GM12878 (cell line): ENCODE measurements around the gene SASH1. TPM values are rescaled to one million over a fixed set of nuclear protein-coding genes. Genes with fewer than 3 reads are reported as not detected.

Experiments
- ATAC-seq: fragments of 200-7000 bp; cut with Tn5 transposase; 3 replicates; pipeline ENCODE4 v1.9.1; 2020; ENCODE audit warnings: mild to moderate bottlenecking, moderate library complexity
- BruUV-seq: library from RNA; stranded (reverse); fragments of 400-500 nt; replicated peaks from 2 replicates; lab custom pipeline; 2021; lab: Mats Ljungman, UMichigan
- CTCF ChIA-PET: fragments of 300-600 bp; sonication (Branson Sonifier 250); formaldehyde crosslinking; extraction: SDS; loops from one replicate; lab custom pipeline; 2021; ENCODE audit warnings: inconsistent platforms; lab: Yijun Ruan, JAX
- POLR2A ChIA-PET: fragments of 350-600 bp; formaldehyde crosslinking; extraction: SDS; loops from one replicate; lab custom pipeline; 2021; ENCODE audit warnings: inconsistent platforms; lab: Charles Lee
- RAD21 ChIA-PET: fragments of 300-600 bp; sonication (Branson Sonifier 250); formaldehyde crosslinking; loops from one replicate; lab custom pipeline; 2023; ENCODE audit warnings: antibody characterized with exemption; ENCODE audit not compliant: unreplicated experiment; lab: Charles Lee
- SMC1A ChIA-PET: fragments of 300-600 bp; sonication (Branson Sonifier 250); formaldehyde crosslinking; loops from one replicate; lab custom pipeline; 2023; ENCODE audit not compliant: unreplicated experiment, uncharacterized antibody; lab: Charles Lee
- DNase-seq: peaks from one replicate; pipeline ENCODE4 v3.0.0-alpha.2; 2011; ENCODE audit warnings: low read depth, low spot score
- FAIRE-seq: peaks from 3 replicates; lab custom pipeline; 2011; peaks lifted over from hg19 to GRCh38; lab: Jason Lieb, UNC
- H2AFZ ChIP-seq: 2 replicates; pipeline ENCODE4 v1.6.0; 2011; ENCODE audit warnings: low read depth, low read length, control low read depth; ENCODE audit not compliant: control insufficient read depth
- H3K27ac ChIP-seq: 2 replicates; pipeline ENCODE4 v1.5.1; 2011; ENCODE audit warnings: control low read depth; ENCODE audit not compliant: control insufficient read depth, insufficient read depth
- H3K27me3 ChIP-seq, 2 experiments: replicated peaks in 1 of 2; 2 replicates each; pipeline versions ENCODE4 v1.6.0 to v1.6.1; 2011; ENCODE audit warnings: low read length in 1 of 2; ENCODE audit not compliant: control insufficient read depth in 2 of 2, insufficient read depth in 2 of 2
- H3K36me3 ChIP-seq, 2 experiments: 2 replicates each; pipeline ENCODE4 v1.5.1; 2011; ENCODE audit warnings: low read length in 1 of 2; ENCODE audit not compliant: control insufficient read depth in 2 of 2, insufficient read depth in 2 of 2
- H3K4me1 ChIP-seq: 2 replicates; pipeline ENCODE4 v1.6.1; 2011; ENCODE audit warnings: mild to moderate bottlenecking, low read length, moderate library complexity, mixed read lengths; ENCODE audit not compliant: control insufficient read depth, insufficient read depth
- H3K4me2 ChIP-seq: 2 replicates; pipeline ENCODE4 v1.6.0; 2011; ENCODE audit warnings: control low read depth; ENCODE audit not compliant: control insufficient read depth, insufficient read depth
- H3K4me3 ChIP-seq: fragments of 200-600 bp; sonication (generic); 2 replicates; pipeline ENCODE4 v1.5.1; 2016
- H3K79me2 ChIP-seq: 2 replicates; pipeline ENCODE4 v1.6.0; 2011; ENCODE audit warnings: low read length; ENCODE audit not compliant: control insufficient read depth, insufficient read depth
- H3K9ac ChIP-seq: 2 replicates; pipeline ENCODE4 v1.8.0; 2011; ENCODE audit warnings: low read length, control low read depth, mixed read lengths; ENCODE audit not compliant: control insufficient read depth, insufficient read depth
- H3K9me3 ChIP-seq: replicated peaks from 3 replicates; pipeline ENCODE4 v1.5.1; 2011; ENCODE audit warnings: mild to moderate bottlenecking, low read length; ENCODE audit not compliant: control insufficient read depth, insufficient read depth
- H4K20me1 ChIP-seq: 2 replicates; pipeline ENCODE4 v1.6.0; 2011; ENCODE audit not compliant: control insufficient read depth, insufficient read depth
- BRCA1 ChIP-seq: IDR thresholded peaks from 2 replicates; pipeline ENCODE4 v1.6.1; 2011; ENCODE audit warnings: low read depth, low read length, improper control_type of control experiment
- FOS ChIP-seq: IDR thresholded peaks from 3 replicates; pipeline ENCODE4 v1.6.1; 2011; ENCODE audit warnings: borderline replicate concordance; ENCODE audit not compliant: insufficient read length; ENCODE audit errors: extremely low read depth
- KAT2A ChIP-seq: conservative IDR thresholded peaks from 2 replicates; pipeline ENCODE4 v1.6.1; 2011; ENCODE audit warnings: low read depth, low read length; ENCODE audit not compliant: control insufficient read depth
- KLF5 ChIP-seq: fragments of 450-650 bp; IDR thresholded peaks from 2 replicates; pipeline ENCODE4 v1.6.1; 2014; ENCODE audit warnings: mild to moderate bottlenecking; ENCODE audit not compliant: partially characterized antibody
- LARP7 ChIP-seq: fragments of 450-650 bp; IDR thresholded peaks from 2 replicates; pipeline ENCODE4 v1.6.1; 2017; ENCODE audit warnings: mild to moderate bottlenecking
- MEF2A ChIP-seq: IDR thresholded peaks from 2 replicates; pipeline ENCODE4 v1.6.1; 2011; ENCODE audit warnings: low read depth, mild to moderate bottlenecking, low read length, moderate library complexity; ENCODE audit not compliant: insufficient read depth
- MXI1 ChIP-seq: fragments of 150-350 bp; IDR thresholded peaks from 2 replicates; pipeline ENCODE4 v1.6.1; 2011; ENCODE audit warnings: low read depth, mild to moderate bottlenecking, inconsistent platforms, low read length, improper control_type of control experiment
- PAX8 ChIP-seq: fragments of 450-650 bp; IDR thresholded peaks from 2 replicates; pipeline ENCODE4 v1.6.1; 2017; ENCODE audit warnings: mild to moderate bottlenecking, moderate library complexity
- POLR2A ChIP-seq: IDR thresholded peaks from 2 replicates; pipeline ENCODE4 v1.6.1; 2011; ENCODE audit warnings: low read depth, mild to moderate bottlenecking, low read length
- SIN3A ChIP-seq: IDR thresholded peaks from 2 replicates; pipeline ENCODE4 v1.6.1; 2012; ENCODE audit warnings: low read depth, low read length, improper control_type of control experiment
- SMC3 ChIP-seq: IDR thresholded peaks from 2 replicates; pipeline ENCODE4 v1.6.1; 2011; ENCODE audit warnings: low read length, improper control_type of control experiment, borderline replicate concordance
- SPI1 ChIP-seq: IDR thresholded peaks from 2 replicates; pipeline ENCODE4 v1.6.1; 2011; ENCODE audit warnings: low read depth, mild to moderate bottlenecking, low read length, moderate library complexity, borderline replicate concordance; ENCODE audit not compliant: insufficient read depth
- TCF3 ChIP-seq: IDR thresholded peaks from 2 replicates; pipeline ENCODE4 v1.6.1; 2012; ENCODE audit warnings: low read depth, mild to moderate bottlenecking, low read length, borderline replicate concordance; ENCODE audit not compliant: insufficient read depth
- WGBS: methylation state at CpG from one replicate; pipeline ENCODE4 v1.1.6; 2016; ENCODE audit warnings: low lambda C conversion rate; ENCODE audit not compliant: insufficient replicate concordance, insufficient coverage; ENCODE audit errors: missing lambda C conversion rate; 5-methylcytosine and 5-hydroxymethylcytosine counted together
- in situ Hi-C: fragments of 300-500 bp; cut with MboI; formaldehyde crosslinking; loops from 9 replicates; pipeline ENCODE4 v1.14.3; 2018; ENCODE audit warnings: mixed read lengths
- intact Hi-C: fragments of 100-400 bp; cut with micrococcal nuclease; formaldehyde crosslinking; loops from one replicate; pipeline ENCODE4 v1.14.2; 2022; ENCODE audit not compliant: unreplicated experiment
- polyA plus RNA-seq, 11 experiments: library from polyadenylated mRNA; depleted of rRNA in 4 of 11; unstranded in 6 of 11; stranded (reverse) in 5 of 11; fragments of >200 nt; fragmentation: Nextera tagmentation in 4 of 11; fragmentation: Illumina TruSeq in 1 of 11; extraction: Ambion mirVana in 4 of 11; extraction: Trizol in 1 of 11; gene quantifications; 1 replicate in 1 of 11; 2 replicates in 10 of 11; pipeline versions ENCODE4 v1.2.1 to v1.2.3, GENCODE V29; 2011 to 2016; ENCODE audit warnings: inconsistent platforms in 2 of 11, missing spikeins in 2 of 11, low read depth in 1 of 11
- total RNA-seq, 4 experiments: library from RNA; depleted of rRNA in 3 of 4; stranded (reverse); fragments of >200 nt in 3 of 4; fragmentation: Illumina TruSeq in 1 of 4; extraction: Trizol in 1 of 4; gene quantifications; 2 replicates each; pipeline versions ENCODE4 v1.2.1 to v1.2.3, GENCODE V29; 2013 to 2021
- TF ChIP-seq, protein P1 (sequence below): fragments of 450-650 bp; formaldehyde crosslinking; IDR thresholded peaks from 2 replicates; pipeline ENCODE4 v1.5.0; 2022; ENCODE audit warnings: mild to moderate bottlenecking, missing genetic modification characterization
- TF ChIP-seq, protein P2 (sequence below): IDR thresholded peaks from 2 replicates; pipeline ENCODE4 v1.6.1; 2012; ENCODE audit warnings: mild to moderate bottlenecking, low read depth, low read length

SASH1 gene
- total and polyA plus RNA-seq, 10 of the 15 experiments (the other 5 are each of a cell fraction or from before 2014, with no cell fraction given) = 0.01 to 0.73 (median 0.14) TPM; not detected in 4

DNA sequence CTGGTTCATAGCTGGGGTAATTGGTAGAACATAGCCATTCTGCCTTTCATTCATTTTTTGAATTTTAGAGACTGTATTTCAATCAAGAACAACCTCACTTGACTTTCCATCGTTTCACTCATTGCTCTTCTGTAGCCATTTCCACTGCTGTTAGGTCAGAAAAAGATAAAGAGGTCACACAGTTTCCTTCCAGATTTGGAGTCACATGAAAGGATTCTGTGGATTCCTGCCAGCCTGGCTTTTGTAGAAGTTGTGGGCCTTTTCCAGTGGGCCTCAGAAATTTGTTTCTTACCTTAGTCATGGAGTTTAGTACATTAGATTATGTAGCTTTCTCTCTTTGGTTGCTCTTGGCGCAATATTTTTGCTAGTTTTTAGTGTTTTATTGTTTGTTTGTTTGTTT is 157.8 kb downstream of the SASH1 start (continued):
- TF ChIP-seq FOS = no peak
- no peak for TF ChIP-seq POLR2A
- no peak for TF ChIP-seq MXI1

DNA sequence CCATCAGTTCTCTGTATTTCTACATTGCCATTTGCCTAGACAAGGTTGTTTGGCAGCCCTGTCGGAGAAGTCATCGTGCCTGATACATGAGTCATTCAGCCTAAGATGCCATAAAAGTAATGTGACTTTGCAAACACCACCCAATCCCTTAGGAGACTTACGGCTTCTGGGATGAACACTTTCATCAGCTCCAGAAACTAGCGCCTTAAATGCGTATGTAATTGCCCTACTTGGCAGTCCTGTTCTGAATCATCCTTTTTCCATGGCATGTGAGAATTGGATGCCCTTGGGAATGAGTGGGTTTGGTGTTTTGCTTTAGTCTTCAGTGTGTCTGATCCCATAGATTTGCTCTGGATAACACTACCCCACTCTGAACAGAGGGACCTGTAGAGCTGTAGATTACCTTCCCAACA is 158.5 kb downstream of the SASH1 start:
- Histone ChIP-seq H3K27ac (no peak overlapping the region), H3K9me3 (no peaks in the 10 kb centered on the region), H3K79me2 (no peaks in the 10 kb centered on the region), H3K36me3 (no peaks in the 10 kb centered on the region), H3K4me1 (no peaks in the 10 kb centered on the region), H3K4me2 (no peak overlapping the region), H3K4me3 (no peak overlapping the region), H4K20me1 (no peaks in the 10 kb centered on the region), H3K27me3 (no peaks in the 10 kb centered on the region; a peak in 2 of 4 replicates), H2AFZ (no peak overlapping the region), H3K9ac (no peak overlapping the region)
- ChIA-PET RAD21 (no interaction called here), POLR2A (no interaction called here), CTCF (no interaction called here), SMC1A (no interaction called here)
- intact Hi-C loops = no loop called here
- DNase-seq = no peak
- BruUV-seq = no TSS peak
- no peak for ATAC-seq
- no peak for FAIRE-seq
- 76% methylated on average over 5 of the region's 5 CpGs for WGBS
- in situ Hi-C loops = no loop called here
- TF ChIP-seq SIN3A (no peak), BRCA1 (no peak), PAX8 (no peak), KAT2A (no peak), KLF5 (no peak), MEF2A (no peak), SPI1 (no peak), LARP7 (no peak), SMC3 (no peak), TCF3 (no peak)
- TF ChIP-seq, protein P1, sequence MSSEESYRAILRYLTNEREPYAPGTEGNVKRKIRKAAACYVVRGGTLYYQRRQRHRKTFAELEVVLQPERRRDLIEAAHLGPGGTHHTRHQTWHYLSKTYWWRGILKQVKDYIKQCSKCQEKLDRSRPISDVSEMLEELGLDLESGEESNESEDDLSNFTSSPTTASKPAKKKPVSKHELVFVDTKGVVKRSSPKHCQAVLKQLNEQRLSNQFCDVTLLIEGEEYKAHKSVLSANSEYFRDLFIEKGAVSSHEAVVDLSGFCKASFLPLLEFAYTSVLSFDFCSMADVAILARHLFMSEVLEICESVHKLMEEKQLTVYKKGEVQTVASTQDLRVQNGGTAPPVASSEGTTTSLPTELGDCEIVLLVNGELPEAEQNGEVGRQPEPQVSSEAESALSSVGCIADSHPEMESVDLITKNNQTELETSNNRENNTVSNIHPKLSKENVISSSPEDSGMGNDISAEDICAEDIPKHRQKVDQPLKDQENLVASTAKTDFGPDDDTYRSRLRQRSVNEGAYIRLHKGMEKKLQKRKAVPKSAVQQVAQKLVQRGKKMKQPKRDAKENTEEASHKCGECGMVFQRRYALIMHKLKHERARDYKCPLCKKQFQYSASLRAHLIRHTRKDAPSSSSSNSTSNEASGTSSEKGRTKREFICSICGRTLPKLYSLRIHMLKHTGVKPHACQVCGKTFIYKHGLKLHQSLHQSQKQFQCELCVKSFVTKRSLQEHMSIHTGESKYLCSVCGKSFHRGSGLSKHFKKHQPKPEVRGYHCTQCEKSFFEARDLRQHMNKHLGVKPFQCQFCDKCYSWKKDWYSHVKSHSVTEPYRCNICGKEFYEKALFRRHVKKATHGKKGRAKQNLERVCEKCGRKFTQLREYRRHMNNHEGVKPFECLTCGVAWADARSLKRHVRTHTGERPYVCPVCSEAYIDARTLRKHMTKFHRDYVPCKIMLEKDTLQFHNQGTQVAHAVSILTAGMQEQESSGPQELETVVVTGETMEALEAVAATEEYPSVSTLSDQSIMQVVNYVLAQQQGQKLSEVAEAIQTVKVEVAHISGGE (CRISPR knock-in tag) = no peak
- TF ChIP-seq, protein P2, sequence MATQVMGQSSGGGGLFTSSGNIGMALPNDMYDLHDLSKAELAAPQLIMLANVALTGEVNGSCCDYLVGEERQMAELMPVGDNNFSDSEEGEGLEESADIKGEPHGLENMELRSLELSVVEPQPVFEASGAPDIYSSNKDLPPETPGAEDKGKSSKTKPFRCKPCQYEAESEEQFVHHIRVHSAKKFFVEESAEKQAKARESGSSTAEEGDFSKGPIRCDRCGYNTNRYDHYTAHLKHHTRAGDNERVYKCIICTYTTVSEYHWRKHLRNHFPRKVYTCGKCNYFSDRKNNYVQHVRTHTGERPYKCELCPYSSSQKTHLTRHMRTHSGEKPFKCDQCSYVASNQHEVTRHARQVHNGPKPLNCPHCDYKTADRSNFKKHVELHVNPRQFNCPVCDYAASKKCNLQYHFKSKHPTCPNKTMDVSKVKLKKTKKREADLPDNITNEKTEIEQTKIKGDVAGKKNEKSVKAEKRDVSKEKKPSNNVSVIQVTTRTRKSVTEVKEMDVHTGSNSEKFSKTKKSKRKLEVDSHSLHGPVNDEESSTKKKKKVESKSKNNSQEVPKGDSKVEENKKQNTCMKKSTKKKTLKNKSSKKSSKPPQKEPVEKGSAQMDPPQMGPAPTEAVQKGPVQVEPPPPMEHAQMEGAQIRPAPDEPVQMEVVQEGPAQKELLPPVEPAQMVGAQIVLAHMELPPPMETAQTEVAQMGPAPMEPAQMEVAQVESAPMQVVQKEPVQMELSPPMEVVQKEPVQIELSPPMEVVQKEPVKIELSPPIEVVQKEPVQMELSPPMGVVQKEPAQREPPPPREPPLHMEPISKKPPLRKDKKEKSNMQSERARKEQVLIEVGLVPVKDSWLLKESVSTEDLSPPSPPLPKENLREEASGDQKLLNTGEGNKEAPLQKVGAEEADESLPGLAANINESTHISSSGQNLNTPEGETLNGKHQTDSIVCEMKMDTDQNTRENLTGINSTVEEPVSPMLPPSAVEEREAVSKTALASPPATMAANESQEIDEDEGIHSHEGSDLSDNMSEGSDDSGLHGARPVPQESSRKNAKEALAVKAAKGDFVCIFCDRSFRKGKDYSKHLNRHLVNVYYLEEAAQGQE = no peak
